ENCODE measurements around the gene GRK3.
"Not testable (repeated sequence)": the region's sequence is repeated elsewhere in the genome, so short reads cannot be mapped to it uniquely, and the experiment has no call there.

Gene GRK3

GRCh38 chr22:25564320-25564978 is at the start of gene GRK3:
Gene GRK3 (plus strand): TSS chr22:25564675. CDS start chr22:25565041, 366 bp downstream.
- H3K27ac ChIP-seq (ENCODE audit: low read depth, low read length) = no peak within 1 kb of the TSS
- peaks cover 17% of the 10 kb centered on the region; the same call in 1 of the 2 replicates for H3K27me3 ChIP-seq (ENCODE audit: insufficient read depth, low read length)
- H3K36me3 ChIP-seq (ENCODE audit: insufficient read depth, low read length) = no peaks in the 10 kb centered on the region
- H3K4me3 ChIP-seq (ENCODE audit: low read depth, low read length) = peak within 1 kb of the TSS; percentile 80
- no peaks in the 10 kb centered on the region for H3K4me1 ChIP-seq (ENCODE audit: control insufficient read depth, insufficient read depth, low read length, unreplicated experiment)
- H2AFZ ChIP-seq (ENCODE audit: low read length, unreplicated experiment) = peak within 1 kb of the TSS; percentile 60
- H3K79me2 ChIP-seq (ENCODE audit: control insufficient read depth, insufficient read depth, low read length, unreplicated experiment) = no peaks in the 10 kb centered on the region

- Histone ChIP-seq H2AFZ (ENCODE audit: low read length, unreplicated experiment) (no peak overlapping the region), H3K79me2 (ENCODE audit: control insufficient read depth, insufficient read depth, low read length, unreplicated experiment) (no peaks in the 10 kb centered on the region), H3K4me3 (ENCODE audit: low read depth, low read length) (no peak overlapping the region), H3K27ac (ENCODE audit: low read depth, low read length) (no peak overlapping the region), H3K4me1 (ENCODE audit: control insufficient read depth, insufficient read depth, low read length, unreplicated experiment) (peaks cover 3% of the 10 kb centered on the region), H3K27me3 (ENCODE audit: insufficient read depth, low read length) (no peaks in the 10 kb centered on the region), H3K36me3 (ENCODE audit: insufficient read depth, low read length) (no peaks in the 10 kb centered on the region)
Measured at GRCh38 chr22:25518000-25518663, 46.3 kb upstream of the GRK3 start.

GRCh38 chr22:25525376-25525775 is 39.1 kb upstream of the GRK3 start:
- H3K4me1 ChIP-seq (ENCODE audit: control insufficient read depth, insufficient read depth, low read length, unreplicated experiment) = peaks cover 8% of the 10 kb centered on the region

GRCh38 chr22:25525804-25526584 is 38.5 kb upstream of the GRK3 start:
- not testable (repeated sequence) for H3K79me2 ChIP-seq (ENCODE audit: control insufficient read depth, insufficient read depth, low read length, unreplicated experiment); H3K36me3 ChIP-seq (ENCODE audit: insufficient read depth, low read length); H2AFZ ChIP-seq (ENCODE audit: low read length, unreplicated experiment); H3K27me3 ChIP-seq (ENCODE audit: insufficient read depth, low read length); H3K4me1 ChIP-seq (ENCODE audit: control insufficient read depth, insufficient read depth, low read length, unreplicated experiment); H3K4me3 ChIP-seq (ENCODE audit: low read depth, low read length)
- peak overlapping the region; percentile 69 for H3K27ac ChIP-seq (ENCODE audit: low read depth, low read length)

More at GRCh38 chr22:25525376-25525775, 39.1 kb upstream of the GRK3 start:
- Histone ChIP-seq H3K4me3 (ENCODE audit: low read depth, low read length) (no peak overlapping the region), H2AFZ (ENCODE audit: low read length, unreplicated experiment) (no peak overlapping the region), H3K27me3 (ENCODE audit: insufficient read depth, low read length) (no peaks in the 10 kb centered on the region), H3K36me3 (ENCODE audit: insufficient read depth, low read length) (no peaks in the 10 kb centered on the region), H3K79me2 (ENCODE audit: control insufficient read depth, insufficient read depth, low read length, unreplicated experiment) (no peaks in the 10 kb centered on the region), H3K27ac (ENCODE audit: low read depth, low read length) (peak overlapping the region; percentile 69; the same call in 1 of the 2 replicates)

- not testable (repeated sequence) for H3K36me3 ChIP-seq (ENCODE audit: insufficient read depth, low read length); H3K4me1 ChIP-seq (ENCODE audit: control insufficient read depth, insufficient read depth, low read length, unreplicated experiment); H3K4me3 ChIP-seq (ENCODE audit: low read depth, low read length); H3K79me2 ChIP-seq (ENCODE audit: control insufficient read depth, insufficient read depth, low read length, unreplicated experiment); H3K27me3 ChIP-seq (ENCODE audit: insufficient read depth, low read length); H2AFZ ChIP-seq (ENCODE audit: low read length, unreplicated experiment); H3K27ac ChIP-seq (ENCODE audit: low read depth, low read length)
Measured at GRCh38 chr22:25527016-25527415, 37.5 kb upstream of the GRK3 start.

GRCh38 chr22:25528068-25528467 is 36.4 kb upstream of the GRK3 start:
- H2AFZ ChIP-seq (ENCODE audit: low read length, unreplicated experiment); H3K36me3 ChIP-seq (ENCODE audit: insufficient read depth, low read length); H3K4me3 ChIP-seq (ENCODE audit: low read depth, low read length); H3K4me1 ChIP-seq (ENCODE audit: control insufficient read depth, insufficient read depth, low read length, unreplicated experiment); H3K27me3 ChIP-seq (ENCODE audit: insufficient read depth, low read length); H3K27ac ChIP-seq (ENCODE audit: low read depth, low read length); H3K79me2 ChIP-seq (ENCODE audit: control insufficient read depth, insufficient read depth, low read length, unreplicated experiment): not testable (repeated sequence)

- not testable (repeated sequence) for H3K4me1 ChIP-seq (ENCODE audit: control insufficient read depth, insufficient read depth, low read length, unreplicated experiment); H2AFZ ChIP-seq (ENCODE audit: low read length, unreplicated experiment); H3K79me2 ChIP-seq (ENCODE audit: control insufficient read depth, insufficient read depth, low read length, unreplicated experiment); H3K27me3 ChIP-seq (ENCODE audit: insufficient read depth, low read length); H3K4me3 ChIP-seq (ENCODE audit: low read depth, low read length); H3K36me3 ChIP-seq (ENCODE audit: insufficient read depth, low read length); H3K27ac ChIP-seq (ENCODE audit: low read depth, low read length)
Measured at GRCh38 chr22:25529059-25529458, 35.4 kb upstream of the GRK3 start.

DNA sequence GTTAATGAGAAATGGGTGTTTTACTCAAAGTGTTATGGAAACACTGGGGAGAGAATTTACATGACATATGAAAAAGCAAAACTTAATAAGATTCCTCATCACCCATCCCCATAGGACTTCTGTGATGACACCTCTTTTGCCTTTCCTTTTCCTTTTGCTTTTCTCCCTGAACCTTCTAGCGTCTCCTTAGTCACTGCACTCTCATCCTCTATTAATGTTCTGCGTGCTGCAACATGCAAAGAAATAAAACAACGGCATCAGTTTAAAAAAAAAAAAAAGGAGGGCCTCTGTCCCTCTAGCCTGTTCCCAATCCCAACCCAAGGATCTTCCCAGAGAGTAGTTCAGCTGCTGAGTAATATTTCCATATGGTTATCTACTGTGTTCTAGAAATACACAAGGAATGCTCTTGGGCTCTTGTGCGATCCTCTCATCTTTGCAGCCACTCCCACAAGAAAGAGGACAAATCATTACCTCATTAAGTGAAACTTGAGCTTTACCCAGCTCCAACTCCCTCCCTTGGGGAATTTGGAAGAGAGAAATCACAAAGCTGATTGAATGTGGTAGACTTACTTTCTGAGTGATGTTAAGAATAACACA is 34.8 kb upstream of the GRK3 start:
- H3K27ac ChIP-seq (ENCODE audit: low read depth, low read length); H3K36me3 ChIP-seq (ENCODE audit: insufficient read depth, low read length); H3K27me3 ChIP-seq (ENCODE audit: insufficient read depth, low read length); H3K4me1 ChIP-seq (ENCODE audit: control insufficient read depth, insufficient read depth, low read length, unreplicated experiment); H3K4me3 ChIP-seq (ENCODE audit: low read depth, low read length); H2AFZ ChIP-seq (ENCODE audit: low read length, unreplicated experiment); H3K79me2 ChIP-seq (ENCODE audit: control insufficient read depth, insufficient read depth, low read length, unreplicated experiment): not testable (repeated sequence)

- not testable (repeated sequence) for H3K79me2 ChIP-seq (ENCODE audit: control insufficient read depth, insufficient read depth, low read length, unreplicated experiment); H3K27me3 ChIP-seq (ENCODE audit: insufficient read depth, low read length); H3K4me3 ChIP-seq (ENCODE audit: low read depth, low read length); H3K4me1 ChIP-seq (ENCODE audit: control insufficient read depth, insufficient read depth, low read length, unreplicated experiment); H3K27ac ChIP-seq (ENCODE audit: low read depth, low read length); H2AFZ ChIP-seq (ENCODE audit: low read length, unreplicated experiment); H3K36me3 ChIP-seq (ENCODE audit: insufficient read depth, low read length)
Measured at GRCh38 chr22:25531677-25532076, 32.8 kb upstream of the GRK3 start.

DNA sequence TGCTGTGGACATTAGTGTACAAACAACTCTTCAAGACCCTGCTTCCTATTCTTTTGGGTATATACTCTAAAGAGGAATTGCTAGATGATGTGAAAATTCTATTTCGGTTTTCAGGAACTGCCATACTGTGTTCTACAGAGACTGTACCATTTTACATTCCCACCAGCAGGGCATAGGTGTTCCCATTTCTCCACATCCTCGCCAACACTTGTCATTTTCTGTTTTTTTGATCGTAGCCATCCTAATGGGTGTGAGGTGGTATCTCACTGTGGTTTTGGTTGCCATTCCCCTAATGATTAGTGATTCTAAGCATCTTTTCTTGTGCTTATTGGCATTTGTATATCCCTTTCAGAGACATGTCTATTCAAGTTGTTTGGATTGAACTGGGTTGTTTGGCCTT is 29.8 kb upstream of the GRK3 start:
- no peak overlapping the region for H3K4me3 ChIP-seq (ENCODE audit: low read depth, low read length)
- no peaks in the 10 kb centered on the region for H3K36me3 ChIP-seq (ENCODE audit: insufficient read depth, low read length)
- H3K79me2 ChIP-seq (ENCODE audit: control insufficient read depth, insufficient read depth, low read length, unreplicated experiment) = no peaks in the 10 kb centered on the region
- H3K4me1 ChIP-seq (ENCODE audit: control insufficient read depth, insufficient read depth, low read length, unreplicated experiment) = no peaks in the 10 kb centered on the region
- no peaks in the 10 kb centered on the region for H3K27me3 ChIP-seq (ENCODE audit: insufficient read depth, low read length)
- H3K27ac ChIP-seq (ENCODE audit: low read depth, low read length) = no peak overlapping the region
- no peak overlapping the region for H2AFZ ChIP-seq (ENCODE audit: low read length, unreplicated experiment)

All from ACC112 (cell line).